LNCAP (cell line): Measurements from ENCODE around the gene TPCN2.

ENCODE experiments used
- CTCF ChIP-seq: fragments of 450-650 bp; IDR thresholded peaks from 2 replicates; pipeline ENCODE4 v1.5.1; 2017; ENCODE audit warnings: mild to moderate bottlenecking

TPCN2 gene

GRCh38 chr11:69113646-69114340, 65.1 kb downstream of the TPCN2 start:
- no peak for TF ChIP-seq CTCF

GRCh38 chr11:69114362-69114761, 65.6 kb downstream of the TPCN2 start:
- no peak for TF ChIP-seq CTCF

- TF ChIP-seq CTCF = no peak
These were observed 66.2 kb downstream of the TPCN2 start for GRCh38 chr11:69114811-69115523.

- TF ChIP-seq CTCF = no peak
These were observed 67.1 kb downstream of the TPCN2 start for GRCh38 chr11:69115586-69116560.

GRCh38 chr11:69116671-69117070, 67.9 kb downstream of the TPCN2 start:
- no peak for TF ChIP-seq CTCF

- TF ChIP-seq CTCF = no peak
These were observed 70.5 kb downstream of the TPCN2 start for GRCh38 chr11:69119190-69119589.

- TF ChIP-seq CTCF = no peak
These were observed 71.6 kb downstream of the TPCN2 start for GRCh38 chr11:69120096-69120875.
